RKO (cell line): Measurements from ENCODE around the gene PDE4C.

ENCODE experiments used
- DNase-seq: peaks from one replicate; pipeline ENCODE4 v3.0.0-alpha.2; 2016; ENCODE audit warnings: low spot score

Gene PDE4C

GRCh38 chr19:18198374-18198773, 27.9 kb downstream of the PDE4C start:
- DNase-seq, result no peak

DNA sequence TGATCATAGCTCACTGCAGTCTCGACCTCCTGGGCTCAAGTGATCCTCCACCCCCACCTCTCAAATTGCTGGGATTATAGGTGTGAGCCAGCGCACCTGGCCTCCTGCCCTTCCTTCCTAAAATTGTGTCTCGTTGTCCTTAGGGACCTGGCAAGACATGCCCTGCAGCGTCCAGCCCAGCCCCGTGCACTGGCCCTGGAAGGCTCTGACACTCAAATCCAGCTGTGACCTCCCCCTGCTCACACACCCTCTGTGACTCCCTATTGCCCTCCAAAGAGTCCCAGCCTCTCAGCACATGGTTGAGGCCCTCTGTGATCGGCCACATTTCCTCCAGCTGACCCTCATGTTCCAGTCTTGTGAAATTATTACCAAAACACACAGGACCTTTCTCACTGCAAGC, 28.3 kb downstream of the PDE4C start:
- DNase-seq, result no peak

DNA sequence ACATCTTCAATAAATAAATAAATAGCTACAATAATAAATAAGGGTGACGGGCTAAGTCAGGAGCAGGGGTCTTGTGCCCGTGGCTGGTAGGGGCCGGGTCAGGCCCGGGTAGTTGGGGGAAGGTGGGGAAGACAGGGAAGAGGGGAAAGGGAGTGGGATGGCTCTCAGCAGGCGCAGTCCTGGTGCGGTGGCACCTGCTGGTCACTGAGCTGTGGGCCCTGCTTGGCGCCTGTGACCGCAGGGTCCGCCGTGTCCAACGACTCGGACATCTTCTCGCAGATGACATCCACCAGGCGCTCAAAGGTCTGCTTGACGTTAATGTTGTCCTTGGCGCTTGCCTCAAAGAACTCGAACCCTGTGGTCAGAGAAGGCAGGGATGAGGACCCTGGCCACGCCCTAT, 28.9 kb downstream of the PDE4C start:
- DNase-seq, result no peak

DNA sequence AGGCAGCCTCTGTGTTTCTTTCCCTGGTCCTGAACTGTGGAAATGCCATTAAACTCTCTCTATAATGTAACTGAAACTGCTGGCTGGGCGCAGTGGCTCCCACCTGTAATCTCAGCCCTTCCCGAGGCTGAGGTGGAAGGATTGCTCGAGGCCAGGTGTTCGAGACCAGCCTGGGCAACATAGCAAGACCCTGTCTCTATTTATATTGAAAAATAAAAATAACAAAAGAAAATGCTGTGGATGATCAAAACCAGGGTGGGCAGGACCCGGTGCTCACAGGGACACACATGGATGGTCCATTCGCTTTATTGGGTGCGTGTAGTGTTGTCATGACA, 29.8 kb downstream of the PDE4C start:
- no peak for DNase-seq

GRCh38 chr19:18194554-18195238, 31.5 kb downstream of the PDE4C start:
- no peak for DNase-seq

- DNase-seq, result no peak
Observed at GRCh38 chr19:18194181-18194530, 32.1 kb downstream of the PDE4C start.

GRCh38 chr19:18193388-18194180, 32.7 kb downstream of the PDE4C start:
- peak; percentile 28 for DNase-seq

GRCh38 chr19:18192673-18193387, 33.4 kb downstream of the PDE4C start, which contains the start of gene MPV17L2:
Gene MPV17L2 (plus strand): TSS chr19:18193218. CDS start chr19:18193282, 64 bp downstream.
- DNase-seq, result peak; percentile 100

GRCh38 chr19:18191640-18192062, 34.6 kb downstream of the PDE4C start:
- DNase-seq, result no peak

GRCh38 chr19:18190278-18190677, 36.0 kb downstream of the PDE4C start:
- no peak for DNase-seq

DNA sequence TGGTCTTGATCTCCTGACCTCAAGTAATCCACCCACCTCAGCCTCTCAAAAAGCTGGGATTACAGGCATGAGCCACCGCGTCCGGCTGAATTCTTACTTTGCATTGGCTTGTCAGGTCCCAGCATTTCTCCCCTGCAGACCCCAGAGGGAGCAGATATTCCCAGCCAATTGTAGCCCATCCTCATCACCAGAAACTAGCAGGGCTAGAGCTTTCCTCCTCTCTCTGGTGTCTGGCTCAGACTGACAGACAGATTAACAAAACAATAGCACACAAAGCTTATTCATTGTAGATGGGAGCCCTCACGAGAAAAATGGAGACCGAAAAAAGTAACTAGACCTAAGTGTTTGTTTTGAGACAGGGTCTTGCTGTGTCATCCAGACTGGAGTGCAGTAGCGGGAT, 40.7 kb downstream of the PDE4C start:
- DNase-seq, result no peak

- no peak for DNase-seq
Observed at GRCh38 chr19:18183529-18183928, 42.7 kb downstream of the PDE4C start.

- DNase-seq, result no peak
Observed at GRCh38 chr19:18179957-18180356, 46.3 kb downstream of the PDE4C start.

DNA sequence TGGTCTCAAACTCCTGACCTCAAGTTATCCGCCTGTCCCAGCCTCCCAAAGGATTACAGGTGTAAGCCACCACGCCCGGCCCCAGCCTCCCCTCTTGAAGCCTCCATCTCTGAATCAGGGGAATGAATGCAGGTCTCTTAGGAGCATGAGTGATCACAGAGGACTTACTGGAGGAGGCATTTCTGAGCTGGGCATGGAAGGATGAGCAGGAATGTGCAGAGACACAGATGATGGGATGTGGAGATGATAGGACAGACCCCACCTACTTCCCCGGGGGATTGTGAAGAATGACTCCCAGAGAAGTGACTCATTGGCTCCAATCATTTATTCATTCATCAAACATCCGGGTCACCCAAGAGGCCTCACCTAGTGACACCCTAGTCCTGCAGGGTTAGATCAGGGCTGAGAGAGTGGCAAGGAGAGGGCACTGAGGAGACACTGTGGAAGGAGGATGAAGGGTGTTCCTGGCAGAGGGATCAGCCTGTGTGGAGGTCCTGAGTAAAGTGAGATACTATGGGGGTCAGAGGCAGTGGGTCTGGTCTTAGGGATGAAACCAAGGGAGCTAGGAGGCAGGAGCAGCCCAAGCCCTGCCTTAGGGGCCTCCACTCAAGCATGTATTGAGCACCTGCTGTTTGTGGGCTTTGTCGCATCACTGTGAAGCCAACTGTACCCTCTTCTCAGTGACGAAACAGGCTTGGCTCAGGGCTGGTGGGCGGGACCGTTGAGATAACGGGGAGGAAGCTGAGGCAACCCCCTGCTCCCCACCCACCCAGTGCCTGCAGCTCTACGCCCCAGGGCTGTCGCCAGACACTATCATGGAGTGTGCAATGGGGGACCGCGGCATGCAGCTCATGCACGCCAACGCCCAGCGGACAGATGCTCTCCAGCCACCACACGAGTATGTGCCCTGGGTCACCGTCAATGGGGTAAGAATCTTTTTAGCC, 49.6 kb downstream of the PDE4C start:
- DNase-seq, result no peak

DNA sequence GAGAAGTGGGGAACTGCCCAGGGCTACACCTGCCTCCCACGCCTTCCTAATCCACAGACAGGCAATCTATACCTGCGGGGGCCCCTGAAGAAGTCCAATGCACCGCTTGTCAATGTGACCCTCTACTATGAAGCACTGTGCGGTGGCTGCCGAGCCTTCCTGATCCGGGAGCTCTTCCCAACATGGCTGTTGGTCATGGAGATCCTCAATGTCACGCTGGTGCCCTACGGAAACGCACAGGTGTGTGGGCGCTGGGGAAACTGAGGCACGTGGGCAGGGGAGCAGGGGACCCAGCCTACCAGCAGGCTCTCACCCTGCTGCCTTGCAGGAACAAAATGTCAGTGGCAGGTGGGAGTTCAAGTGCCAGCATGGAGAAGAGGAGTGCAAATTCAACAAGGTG, 51.3 kb downstream of the PDE4C start:
- DNase-seq, result no peak
